Measurements from ENCODE around the gene PKHD1. TPM values are rescaled to one million over a fixed set of nuclear protein-coding genes. Genes with fewer than 3 reads are reported as not detected.

The PKHD1 gene
- total RNA-seq, 4 donors from 2014 or later, result 0.53 to 0.83 (median 0.60) TPM

DNA sequence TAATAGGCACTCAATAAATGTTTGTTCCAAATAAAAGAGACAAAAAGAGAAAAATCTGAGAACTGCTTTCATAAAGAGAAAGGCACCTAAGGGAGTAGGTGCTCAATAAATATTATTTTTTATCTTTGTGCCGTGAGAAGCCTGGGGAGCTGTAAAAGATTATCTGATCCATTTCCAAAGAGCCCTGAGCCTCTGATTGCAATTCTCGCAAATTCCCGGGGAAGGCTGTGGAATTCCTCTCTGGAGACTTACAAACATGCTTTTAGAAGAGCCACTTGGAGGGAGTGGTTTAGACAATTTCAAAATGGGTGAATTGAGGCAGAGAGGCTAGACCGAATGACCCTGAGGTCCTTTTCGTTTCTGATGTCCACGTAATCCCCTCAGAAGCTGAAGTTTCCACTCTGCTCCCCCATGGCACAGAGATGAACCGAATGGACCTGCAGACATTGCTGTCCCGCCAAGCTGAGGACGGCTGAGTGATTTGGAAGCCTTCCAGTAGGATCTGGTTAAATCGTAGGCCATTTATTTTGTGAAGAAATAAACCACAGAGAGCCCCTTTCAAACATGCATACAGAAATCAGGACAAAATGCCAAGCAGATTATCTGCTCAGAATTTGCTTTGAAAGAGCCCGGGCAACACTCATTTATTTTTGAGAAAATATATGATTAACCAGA lies 77.8 kb downstream of the PKHD1 start:
- TF ChIP-seq, protein P1, sequence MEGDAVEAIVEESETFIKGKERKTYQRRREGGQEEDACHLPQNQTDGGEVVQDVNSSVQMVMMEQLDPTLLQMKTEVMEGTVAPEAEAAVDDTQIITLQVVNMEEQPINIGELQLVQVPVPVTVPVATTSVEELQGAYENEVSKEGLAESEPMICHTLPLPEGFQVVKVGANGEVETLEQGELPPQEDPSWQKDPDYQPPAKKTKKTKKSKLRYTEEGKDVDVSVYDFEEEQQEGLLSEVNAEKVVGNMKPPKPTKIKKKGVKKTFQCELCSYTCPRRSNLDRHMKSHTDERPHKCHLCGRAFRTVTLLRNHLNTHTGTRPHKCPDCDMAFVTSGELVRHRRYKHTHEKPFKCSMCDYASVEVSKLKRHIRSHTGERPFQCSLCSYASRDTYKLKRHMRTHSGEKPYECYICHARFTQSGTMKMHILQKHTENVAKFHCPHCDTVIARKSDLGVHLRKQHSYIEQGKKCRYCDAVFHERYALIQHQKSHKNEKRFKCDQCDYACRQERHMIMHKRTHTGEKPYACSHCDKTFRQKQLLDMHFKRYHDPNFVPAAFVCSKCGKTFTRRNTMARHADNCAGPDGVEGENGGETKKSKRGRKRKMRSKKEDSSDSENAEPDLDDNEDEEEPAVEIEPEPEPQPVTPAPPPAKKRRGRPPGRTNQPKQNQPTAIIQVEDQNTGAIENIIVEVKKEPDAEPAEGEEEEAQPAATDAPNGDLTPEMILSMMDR (IDR thresholded peaks at IDR 0.05), result no peak
- TF ChIP-seq POLR2A (IDR thresholded peaks at IDR 0.05), result no peak
- no peak for DNase-seq
- Histone ChIP-seq H3K27me3 (no peaks in the 10 kb centered on the region), H3K36me3 (no peaks in the 10 kb centered on the region), H3K4me1 (no peaks in the 10 kb centered on the region), H3K4me3 (no peak overlapping the region), H3K9me3 (no peaks in the 10 kb centered on the region), H3K27ac (no peak overlapping the region)

DNA sequence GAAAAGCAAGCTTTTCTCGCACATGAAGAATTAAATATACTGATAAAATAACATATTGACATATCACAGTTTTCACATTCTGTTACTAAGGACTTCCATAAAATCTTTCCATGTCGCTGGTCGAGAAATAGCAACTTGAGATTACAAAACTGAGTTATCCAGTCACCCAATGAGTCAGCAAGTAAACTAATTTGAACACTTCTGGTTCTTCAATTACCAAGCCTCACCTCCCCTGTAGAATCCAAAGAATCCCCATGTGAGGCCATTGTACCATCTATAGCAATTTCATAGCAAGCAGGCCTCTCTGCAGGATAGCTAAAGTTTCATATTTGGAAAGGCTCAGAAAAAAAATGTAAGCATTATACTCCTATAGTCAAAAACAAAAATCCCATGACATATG lies 87.3 kb downstream of the PKHD1 start:
- no peak for DNase-seq
- no peak overlapping the region for H3K27ac ChIP-seq
- H3K9me3 ChIP-seq, result no peaks in the 10 kb centered on the region
- TF ChIP-seq, protein P1 (IDR thresholded peaks at IDR 0.05), result no peak
- no peak for TF ChIP-seq POLR2A (IDR thresholded peaks at IDR 0.05)
- no peaks in the 10 kb centered on the region for H3K4me1 ChIP-seq
- H3K4me3 ChIP-seq, result no peak overlapping the region
- H3K36me3 ChIP-seq, result no peaks in the 10 kb centered on the region
- H3K27me3 ChIP-seq, result no peaks in the 10 kb centered on the region

DNA sequence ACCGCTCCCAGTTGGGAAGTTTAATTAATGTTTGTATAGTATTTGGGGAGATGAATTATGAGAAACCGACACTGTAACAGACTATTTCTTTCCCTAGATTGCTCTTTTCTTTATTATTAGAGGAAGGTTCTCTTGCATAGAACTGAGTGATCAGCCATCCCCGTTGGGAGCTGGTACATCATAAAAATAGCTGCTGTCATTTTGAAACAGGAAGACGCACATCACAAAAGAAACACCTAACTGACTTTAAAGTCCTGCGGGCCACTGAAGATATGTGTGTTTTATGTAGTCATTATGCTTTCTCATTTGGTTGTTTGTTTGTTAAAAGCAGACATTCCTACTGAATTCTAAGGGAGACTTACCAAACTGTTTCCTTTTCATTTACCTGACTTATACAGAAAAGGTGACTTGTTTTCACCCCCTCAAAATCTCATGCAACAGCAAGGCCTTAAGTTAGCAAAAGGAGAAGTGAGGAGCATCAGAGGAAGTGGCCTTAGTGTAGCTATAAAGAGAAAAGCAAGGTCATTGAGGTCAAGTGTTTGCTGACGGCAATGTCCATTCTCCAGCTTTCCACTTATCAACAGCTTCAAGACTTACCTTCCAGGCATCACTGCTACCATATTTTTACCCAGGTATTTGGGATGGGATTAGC lies 91.0 kb downstream of the PKHD1 start:
- H3K27me3 ChIP-seq, result no peaks in the 10 kb centered on the region
- no peaks in the 10 kb centered on the region for H3K9me3 ChIP-seq
- H3K36me3 ChIP-seq, result no peaks in the 10 kb centered on the region
- no peak overlapping the region for H3K27ac ChIP-seq
- H3K4me3 ChIP-seq, result no peak overlapping the region
- no peaks in the 10 kb centered on the region for H3K4me1 ChIP-seq
- TF ChIP-seq, protein P1 (IDR thresholded peaks at IDR 0.05), result no peak
- no peak for TF ChIP-seq POLR2A (IDR thresholded peaks at IDR 0.05)
- DNase-seq, result no peak

DNA sequence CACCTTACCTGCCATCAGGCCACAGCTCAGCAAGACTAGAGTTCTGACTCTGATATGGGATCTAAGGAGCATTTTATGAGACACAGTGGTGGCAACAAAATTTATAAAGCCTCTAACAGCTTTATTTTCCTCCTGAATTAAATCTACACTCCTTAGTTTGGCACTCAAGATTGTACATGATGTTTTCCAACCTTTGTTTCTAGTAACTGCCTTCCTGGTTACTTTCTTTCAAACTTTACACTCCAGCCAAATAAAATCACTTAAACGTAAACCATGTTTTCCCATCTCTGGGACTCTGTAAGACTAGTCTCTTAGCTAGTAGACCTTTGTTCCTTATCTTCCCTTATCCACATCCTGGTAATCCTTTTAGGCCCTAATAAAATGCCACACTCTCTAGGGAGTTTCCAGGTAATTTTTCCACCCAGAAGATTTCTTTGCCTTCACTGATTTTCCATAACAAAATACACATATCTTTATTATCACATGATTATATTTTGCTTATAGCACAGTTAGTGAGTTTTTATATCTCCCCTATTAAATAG lies 92.1 kb downstream of the PKHD1 start:
- Histone ChIP-seq H3K4me1 (no peaks in the 10 kb centered on the region), H3K4me3 (no peak overlapping the region), H3K9me3 (no peaks in the 10 kb centered on the region), H3K36me3 (no peaks in the 10 kb centered on the region), H3K27ac (no peak overlapping the region), H3K27me3 (no peaks in the 10 kb centered on the region)
- DNase-seq, result no peak
- TF ChIP-seq, protein P1 (IDR thresholded peaks at IDR 0.05), result no peak
- TF ChIP-seq POLR2A (IDR thresholded peaks at IDR 0.05), result no peak

DNA sequence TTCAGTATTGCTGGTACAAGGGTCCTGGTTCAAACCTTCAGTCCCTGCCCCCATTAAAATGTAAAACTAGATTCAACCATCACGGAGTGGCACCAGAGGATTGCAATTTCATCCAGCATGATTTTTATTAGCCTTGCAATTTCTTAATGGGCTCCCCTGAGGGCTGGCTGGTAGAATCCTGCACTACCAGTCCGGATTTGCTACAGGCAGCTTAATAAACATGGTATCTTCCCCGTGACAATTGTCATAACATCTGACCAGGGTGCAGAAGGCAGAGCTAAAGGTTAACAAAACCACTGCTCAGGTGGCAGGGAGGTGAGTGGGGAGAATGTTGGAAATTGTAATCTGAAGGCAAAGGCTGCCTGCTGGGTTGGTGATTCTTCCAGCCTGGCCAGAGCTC lies 94.5 kb downstream of the PKHD1 start:
- Histone ChIP-seq H3K9me3 (no peaks in the 10 kb centered on the region), H3K4me1 (no peaks in the 10 kb centered on the region), H3K36me3 (no peaks in the 10 kb centered on the region), H3K27me3 (no peaks in the 10 kb centered on the region), H3K4me3 (no peak overlapping the region), H3K27ac (no peak overlapping the region)
- DNase-seq, result no peak
- TF ChIP-seq, protein P1 (IDR thresholded peaks at IDR 0.05), result no peak
- TF ChIP-seq POLR2A (IDR thresholded peaks at IDR 0.05), result no peak
